HG03064 (cell line): Measurements from ENCODE around the gene KCND1.
A peak's percentile ranks its signal among the peaks of the same experiment; 100 is the strongest.

Experiments used
- ATAC-seq: cut with Tn5 transposase; IDR thresholded peaks from one replicate; pipeline ENCODE4 v1.9.1; 2021; ENCODE audit warnings: low read depth; ENCODE audit not compliant: unreplicated experiment

KCND1 gene

DNA sequence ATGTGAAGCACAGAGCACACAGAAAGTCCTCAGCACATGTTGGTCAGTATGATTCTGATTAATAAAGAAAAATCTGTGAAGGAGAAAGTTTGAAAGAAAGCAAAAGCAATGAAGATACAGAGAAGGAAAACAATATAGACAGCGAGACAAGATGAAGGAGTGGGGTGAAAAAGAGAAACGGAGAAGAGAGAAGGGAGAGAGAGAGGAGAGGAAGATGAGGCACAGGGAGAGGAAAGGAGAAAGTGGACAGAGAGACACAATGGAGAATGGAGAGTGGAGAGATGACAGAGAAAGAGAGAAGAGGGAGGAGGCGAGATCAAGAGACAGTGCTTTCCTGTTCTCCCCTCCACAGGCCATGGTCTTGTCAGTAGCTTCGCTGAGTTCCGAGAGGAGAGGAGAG is 3.9 kb upstream of the KCND1 start:
- ATAC-seq = no peak

DNA sequence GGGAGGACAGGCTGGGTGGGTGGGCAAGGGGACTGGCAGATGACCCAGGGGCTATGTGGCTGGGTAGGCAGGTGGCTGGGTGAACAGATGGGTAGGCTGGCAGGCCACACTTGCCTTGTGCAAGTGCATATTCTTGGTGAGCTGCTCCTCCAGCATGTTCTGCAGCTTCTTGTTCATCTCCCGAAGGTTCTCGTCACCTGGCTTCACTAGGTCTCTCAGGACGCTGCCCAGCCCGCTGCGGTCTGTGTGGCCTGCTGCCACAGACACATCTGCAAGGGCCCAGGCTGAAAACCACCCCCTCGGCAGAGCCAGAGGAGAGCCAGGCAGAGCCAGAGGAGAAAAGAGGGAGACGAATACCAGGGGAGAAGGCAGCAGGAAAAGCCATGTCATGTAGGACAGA is 3.4 kb upstream of the KCND1 start:
- no peak for ATAC-seq

DNA sequence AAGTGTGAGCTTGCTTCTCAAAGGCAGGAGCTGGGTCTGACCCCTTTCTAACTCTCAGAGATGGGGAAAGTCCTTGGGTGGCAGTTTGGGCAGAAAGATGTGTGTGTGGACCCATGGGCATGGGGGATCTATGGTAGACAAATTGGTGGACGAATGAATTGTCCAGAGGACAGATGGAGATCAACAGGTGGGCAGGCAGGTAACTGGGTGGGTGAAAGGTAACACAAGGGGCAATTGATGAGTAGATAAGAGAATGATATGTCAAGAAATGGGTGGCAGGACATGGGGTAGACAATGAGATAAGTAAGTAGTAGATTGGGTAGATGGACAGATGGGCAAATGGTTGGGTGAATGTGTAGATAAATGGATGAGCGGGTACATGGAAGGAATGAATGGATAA is 2.9 kb upstream of the KCND1 start:
- ATAC-seq = no peak

DNA sequence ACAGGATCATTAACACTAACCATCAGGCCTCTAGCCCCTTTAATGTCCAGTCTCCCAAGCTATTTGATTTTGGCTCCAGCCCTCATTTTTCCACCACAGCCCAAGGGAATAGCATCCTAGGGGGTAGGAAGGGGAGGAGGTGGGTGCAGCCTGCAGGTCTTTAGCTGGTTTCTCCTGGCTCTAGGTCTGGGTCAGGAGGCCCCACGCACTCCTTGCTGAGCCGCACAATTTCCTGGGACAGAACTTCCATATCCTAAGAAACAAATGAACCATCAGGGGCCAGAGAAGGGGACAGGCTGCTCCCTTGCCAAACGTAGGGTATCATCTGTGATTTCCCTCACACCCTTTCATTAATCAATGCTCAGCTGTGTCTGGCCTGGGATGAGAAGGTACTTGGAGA is 2.4 kb upstream of the KCND1 start:
- ATAC-seq = no peak

DNA sequence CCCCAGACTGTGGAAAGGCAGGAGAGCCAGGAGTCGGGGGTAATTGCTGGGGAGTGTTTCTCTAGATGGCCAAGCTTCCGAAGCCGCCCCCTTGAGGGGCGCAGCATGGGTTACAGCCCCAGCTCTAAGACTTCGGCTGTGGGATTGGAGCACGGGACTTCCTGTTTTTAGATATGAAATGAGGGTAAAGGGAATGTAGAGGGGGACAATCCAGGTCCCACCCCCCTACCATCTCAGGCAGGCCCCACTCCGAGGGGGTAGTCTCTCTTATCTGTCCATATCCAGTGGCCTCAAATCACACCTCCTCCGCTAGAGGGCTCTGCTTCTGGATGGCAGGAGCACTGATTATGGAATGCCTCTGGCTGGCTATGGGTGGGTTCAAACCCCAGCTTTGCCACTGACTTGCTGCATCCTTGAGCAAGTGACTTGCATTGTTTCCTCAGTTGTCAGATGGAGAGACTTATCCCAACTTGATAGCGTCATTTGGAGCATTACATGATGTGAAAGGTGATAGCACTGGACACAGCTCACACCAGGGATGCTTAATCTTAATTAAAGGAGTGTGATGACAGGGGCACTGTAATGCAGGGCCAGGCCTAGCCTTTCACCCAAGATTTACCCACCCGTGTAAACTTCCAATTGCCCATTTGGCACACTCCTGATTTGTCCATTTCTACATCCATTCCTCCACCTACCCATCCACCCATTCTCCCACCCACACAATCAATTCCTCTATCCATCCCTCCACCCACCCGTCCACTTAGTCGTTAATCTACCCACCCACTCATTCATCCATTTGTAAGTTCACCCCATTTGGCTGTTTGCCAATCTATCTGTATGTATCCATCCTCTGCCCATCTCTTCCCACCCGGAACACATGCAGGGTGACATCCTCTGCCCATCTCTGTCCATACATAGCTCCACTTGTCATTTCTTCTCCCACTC is 848 bp upstream of the KCND1 start:
- ATAC-seq = no peak

DNA sequence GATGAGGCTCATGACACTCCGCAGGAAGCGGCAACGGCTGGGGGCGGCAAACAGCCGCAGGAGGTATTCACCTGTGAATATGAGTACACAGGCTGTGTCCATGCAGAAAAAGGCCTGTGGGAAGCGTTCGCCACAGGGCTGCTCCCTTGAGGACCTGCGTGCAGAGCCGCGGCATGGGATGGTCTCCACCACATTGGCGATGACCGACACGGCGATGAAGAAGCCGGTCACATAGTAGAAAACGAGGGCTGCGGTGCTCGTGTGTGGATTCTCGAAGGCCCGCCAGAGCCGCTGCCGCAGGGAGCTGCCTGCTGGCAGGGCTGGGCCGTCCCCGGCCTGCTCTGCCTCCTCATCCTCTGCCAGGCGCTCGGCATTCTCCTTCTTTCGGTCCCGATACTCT is 2.2 kb downstream of the KCND1 start:
- ATAC-seq = no peak

DNA sequence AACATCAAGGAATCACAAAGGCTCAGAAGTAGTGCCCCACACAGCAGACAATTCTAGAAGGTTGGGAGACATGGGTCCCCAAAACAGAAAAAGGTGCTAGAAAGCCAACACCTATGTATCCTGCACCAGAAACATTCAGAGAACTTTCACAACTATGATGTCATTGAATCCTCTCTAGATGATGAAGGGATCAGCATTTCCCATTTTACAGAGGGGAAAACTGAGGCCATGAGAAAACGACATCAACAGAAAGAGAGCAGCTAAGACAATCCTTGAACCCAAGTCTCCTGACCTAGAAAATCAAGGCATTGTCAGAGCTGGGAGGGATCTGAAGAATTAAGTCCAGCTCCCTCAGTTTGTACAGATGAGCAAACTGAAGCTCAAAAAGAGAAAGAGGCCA is 3.3 kb downstream of the KCND1 start:
- no peak for ATAC-seq

DNA sequence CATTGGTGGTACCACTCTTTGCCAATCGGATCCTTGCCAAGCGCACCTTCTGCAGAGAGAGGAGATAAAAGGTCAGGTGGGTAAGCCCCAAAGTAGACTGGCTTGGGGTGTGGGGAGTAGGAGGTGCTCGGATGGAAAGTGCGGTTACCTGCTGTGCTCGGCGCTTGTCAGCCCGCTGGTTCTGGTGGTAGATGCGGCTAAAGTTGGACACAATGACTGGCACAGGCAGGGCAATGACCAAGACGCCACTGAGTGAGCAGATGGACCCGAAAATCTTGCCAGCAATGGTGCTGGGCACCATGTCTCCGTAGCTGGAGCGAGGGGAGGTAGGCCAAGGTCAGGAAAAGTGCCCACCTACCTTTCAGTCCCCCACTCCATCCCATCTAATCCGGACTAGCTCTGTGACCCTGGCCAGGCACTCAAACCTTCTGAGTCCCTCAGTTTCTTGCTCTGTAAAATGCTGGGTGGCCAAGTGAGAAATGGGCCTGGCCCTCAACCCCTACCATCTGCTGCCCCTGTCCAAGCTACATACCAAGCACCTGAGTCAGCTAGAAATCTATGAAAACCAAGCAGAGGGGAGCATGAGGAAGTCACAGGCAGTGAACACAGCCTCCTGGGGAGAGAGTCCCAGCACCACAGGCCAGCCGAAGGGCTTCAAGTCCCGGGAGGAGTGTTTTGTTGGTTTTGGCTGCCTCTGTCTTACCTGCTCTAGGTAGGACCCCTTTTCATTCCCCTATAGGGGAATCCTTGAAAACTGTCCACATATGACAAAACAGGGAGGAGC is 4.7 kb downstream of the KCND1 start:
- no peak for ATAC-seq

DNA sequence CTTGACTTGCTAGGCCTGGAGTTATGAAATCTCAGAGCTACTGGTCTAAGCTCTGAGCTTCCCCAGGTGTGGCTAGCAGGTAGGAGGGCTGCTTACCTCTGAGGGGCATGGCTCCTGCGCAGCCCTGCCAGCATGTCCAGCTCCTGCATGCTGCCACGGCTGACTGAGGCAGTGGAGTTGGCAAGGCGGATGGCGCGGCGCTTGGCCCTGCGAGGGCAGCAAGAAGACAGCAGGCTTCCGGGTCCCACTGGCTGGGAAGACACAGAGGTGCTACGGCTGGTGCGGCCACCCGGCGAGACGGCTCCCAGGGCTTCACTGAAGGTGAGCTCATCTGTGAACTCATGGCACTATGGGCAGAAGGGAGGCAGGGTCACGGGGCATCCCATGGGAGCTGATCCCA is 5.7 kb downstream of the KCND1 start:
- ATAC-seq = no peak

DNA sequence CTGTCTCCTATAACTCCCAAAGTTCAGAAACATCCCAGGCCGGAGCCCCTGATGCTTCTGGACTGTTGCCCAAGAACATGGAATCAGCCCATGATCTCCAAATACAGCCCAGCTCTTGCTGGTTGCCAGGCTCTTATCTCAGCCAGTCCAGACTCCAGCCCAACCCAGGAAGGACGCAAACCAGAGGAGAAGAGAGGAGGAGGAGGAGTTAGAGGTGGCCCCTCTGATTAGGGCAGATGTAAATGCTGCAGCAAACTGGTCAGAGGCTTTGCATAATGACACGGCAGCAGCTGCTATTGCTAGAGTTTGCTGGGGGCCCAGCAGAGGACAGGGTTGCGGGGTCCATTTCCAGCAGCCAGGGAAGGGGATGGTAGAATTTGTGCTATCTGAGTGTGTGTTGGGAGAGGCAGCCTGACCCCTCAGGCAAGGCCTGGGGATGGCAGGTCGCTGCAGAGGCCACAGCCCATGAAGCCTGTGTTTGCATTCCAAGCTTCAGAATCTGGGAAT is 10.0 kb downstream of the KCND1 start:
- no peak for ATAC-seq

DNA sequence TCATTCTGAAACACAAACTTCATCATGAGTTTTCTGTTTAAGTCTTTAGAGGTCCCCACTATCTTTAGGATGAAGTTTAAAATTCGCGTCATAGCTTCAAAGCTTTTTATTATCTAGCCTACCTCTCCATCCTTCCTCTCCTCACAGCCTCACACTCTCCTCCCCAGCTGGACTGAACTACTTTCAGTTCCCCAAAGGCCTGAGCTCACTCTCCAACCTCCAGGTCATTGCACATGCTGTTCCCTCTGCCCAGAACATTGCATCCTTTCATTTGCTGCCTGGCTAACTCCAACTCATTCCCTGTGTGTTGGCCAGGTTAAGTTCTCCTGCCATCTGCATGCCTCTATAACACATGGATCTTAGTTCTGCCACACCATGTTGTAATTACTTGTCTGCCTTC is 11.4 kb downstream of the KCND1 start:
- no peak for ATAC-seq

DNA sequence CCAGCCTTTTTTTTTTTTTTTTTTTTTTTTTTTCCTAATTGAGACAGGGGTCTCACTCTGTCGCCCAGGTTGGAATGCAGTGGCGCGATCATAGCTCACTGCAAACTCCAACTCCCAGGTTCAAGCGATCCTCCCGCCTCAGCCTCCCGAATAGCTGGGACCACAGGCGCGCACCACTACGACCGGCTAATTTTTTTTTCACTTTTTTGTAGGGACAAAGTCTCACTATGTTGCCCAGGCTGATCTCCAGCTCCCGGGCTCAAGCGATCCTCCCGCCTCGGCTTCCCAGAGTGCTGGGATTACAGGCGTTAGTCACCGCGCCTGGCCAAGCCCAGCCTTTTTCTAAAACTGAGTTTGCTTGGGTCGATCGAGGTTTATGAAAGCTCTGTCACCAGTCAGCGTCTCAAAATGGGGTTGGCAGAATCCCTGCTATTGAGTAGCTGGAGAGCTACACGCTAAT is 13.0 kb downstream of the KCND1 start:
- ATAC-seq = no peak

DNA sequence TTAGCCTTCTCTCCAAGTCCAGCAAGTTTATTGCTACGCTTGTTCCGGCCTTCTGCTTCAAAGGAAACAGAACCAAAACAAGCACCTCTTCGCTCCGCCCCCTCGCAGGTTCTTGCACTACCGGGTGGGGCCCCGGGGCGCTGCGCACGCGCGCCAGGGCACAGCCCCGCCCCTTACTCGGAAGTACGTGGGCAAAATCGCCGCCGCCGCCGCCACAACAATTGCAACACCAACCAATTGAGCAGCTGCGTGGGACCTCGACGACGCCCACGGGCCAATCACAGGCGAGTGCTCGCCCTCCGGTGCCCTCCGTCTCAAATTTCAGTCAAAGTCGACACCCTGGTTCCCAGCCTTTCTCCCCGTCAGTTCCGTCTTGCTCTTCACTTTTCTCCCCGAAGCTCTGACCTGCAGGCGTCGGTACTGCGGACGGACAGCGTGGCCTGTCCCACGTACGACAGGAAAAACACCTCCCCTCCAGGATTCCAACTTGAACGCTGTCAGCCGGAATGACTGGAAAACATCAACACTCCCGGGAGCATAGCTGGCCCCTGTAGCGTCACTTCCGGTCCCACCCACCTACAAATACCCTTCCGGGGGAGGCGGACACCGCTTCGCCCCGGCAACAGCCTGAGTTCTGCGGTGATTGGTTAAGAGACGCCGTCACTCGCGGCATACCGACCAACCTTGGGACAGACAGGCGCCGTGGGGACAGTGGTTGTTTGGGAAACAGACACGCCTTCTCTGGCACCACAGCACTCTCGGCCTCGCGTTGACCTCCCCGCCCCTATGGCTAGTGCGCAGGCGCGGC is 13.6 kb downstream of the KCND1 start:
- peak; percentile 79 for ATAC-seq

DNA sequence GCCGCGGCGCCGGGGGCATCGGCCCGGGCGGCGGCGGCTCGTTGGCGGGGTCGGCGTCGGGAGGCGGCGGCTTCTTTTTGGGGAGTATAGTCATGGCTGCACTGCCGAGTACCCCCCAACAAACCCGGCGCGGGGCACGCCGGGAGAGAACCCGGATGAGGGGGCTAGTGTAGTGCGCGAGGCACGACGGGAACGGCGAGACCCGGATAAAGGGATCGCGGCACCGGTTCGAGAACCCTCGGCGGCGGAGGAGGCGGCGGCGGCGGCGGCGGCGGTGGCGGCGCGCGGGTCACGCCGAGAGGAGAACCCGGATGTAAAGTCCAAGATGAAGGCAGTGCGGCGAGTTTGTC is 14.2 kb downstream of the KCND1 start, which contains the start of gene OTUD5:
TSS of gene OTUD5 (minus strand) at position 131 of the 350 bp plus-strand sequence. CDS start at position 94, 37 bp downstream.
- ATAC-seq = peak; percentile 39

DNA sequence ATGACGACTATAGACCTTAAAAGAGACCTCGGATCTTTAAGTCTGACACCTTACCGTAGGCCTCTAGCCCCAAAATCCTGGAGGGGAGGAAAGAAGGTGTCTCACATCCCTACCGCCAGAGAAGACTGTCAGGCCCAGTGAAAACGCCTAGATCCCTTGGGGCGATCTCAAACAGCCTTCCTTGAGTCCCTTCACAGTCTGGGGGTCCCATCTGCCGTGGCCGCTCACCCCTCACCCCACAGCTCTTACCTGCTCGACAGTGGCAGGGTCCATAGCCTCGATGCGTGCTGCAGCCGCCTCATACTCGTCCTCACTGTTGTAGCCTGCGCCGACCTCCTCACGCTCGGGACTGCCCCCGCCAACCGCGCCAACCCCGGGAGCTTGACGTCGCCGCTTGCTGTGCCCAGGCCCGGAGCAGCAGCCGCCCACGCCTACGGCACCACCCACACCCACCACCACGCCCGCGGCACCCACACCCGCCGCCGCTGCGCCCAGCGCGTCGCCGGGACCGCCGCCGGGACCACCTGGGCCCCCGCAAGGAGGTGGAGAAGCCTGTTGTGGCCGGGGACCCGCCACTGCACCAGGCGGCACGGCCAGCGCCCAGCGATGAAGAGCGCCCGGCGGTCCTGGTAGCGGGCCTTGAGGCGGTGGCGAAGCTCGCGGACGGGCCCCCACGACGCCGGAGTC is 14.8 kb downstream of the KCND1 start:
- peak; percentile 5 for ATAC-seq

DNA sequence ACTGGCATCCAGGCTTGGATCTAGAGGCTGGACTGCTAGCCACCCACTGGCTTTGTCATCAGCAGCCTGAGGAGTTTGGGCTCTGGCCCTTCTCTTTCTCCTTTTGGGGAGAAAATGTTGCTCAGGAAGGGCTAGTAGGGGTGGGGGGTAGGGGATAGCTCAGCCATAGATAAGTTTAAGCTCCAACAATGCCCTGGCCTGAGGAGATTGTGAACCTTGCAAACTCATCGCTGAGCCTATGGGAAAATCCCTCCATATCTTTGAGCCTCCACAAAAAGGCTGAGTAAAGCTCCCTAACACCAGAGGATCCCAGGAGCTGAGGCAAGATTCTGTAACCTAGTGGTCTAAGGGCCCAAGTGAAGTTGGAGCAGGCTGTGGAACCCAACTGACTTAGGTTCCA is 23.1 kb downstream of the KCND1 start:
- ATAC-seq = no peak

DNA sequence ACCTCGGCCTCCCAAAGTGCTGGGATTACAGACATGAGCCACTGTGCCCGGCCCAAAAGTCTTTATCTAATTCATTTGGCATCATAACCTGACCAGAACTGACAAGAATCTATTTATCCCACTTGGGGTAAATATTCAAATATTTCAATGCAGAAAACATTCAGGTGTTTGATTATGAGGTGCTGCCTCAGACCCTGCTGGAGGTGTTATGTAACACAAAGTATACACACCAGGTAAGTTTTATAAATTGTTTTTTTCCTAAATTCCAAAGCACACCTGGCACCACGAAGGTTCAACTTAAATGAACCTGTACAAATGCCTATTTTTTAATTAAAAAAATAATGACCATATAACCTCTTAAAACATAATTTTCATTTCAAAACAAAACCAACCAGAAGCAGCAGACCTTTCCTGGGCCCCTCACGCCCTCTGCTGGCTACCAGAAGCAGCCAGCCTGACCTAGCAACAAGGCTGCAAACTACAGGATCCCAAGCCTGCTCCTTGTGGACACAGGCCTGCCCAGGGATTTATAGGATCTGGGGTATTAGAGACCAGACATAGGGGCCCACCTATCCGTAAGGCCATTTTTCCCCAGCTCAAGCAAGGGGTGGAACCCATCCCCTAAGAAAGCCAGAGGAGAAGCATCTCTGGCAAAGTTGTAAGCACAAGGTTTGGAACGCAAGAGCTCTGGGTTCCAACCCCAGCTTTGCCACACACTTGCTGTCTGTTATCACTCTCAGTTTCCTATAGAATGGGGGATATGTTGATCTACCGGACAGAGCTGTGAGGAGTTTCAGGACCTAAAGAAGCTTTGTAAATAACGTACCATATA is 25.9 kb downstream of the KCND1 start:
- ATAC-seq = no peak

DNA sequence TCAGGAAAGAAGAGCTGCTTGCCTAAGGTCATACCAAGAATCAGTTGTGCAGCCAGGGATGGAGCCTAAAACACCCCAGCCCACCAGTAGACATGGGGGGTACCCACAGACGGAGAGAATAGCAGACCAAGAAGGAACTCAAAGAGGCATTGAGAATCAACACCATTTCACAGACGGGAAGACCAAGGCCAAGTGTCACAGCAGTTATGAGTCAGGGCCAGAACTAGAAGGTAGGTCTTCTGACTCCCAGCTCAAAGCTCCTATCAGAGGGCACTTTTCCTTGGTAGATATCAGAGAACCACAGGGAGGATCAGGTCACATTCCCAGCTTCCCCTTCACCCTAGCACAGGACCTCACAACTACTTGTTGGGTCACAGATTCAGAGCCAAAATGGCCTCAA is 28.7 kb downstream of the KCND1 start:
- ATAC-seq = no peak

DNA sequence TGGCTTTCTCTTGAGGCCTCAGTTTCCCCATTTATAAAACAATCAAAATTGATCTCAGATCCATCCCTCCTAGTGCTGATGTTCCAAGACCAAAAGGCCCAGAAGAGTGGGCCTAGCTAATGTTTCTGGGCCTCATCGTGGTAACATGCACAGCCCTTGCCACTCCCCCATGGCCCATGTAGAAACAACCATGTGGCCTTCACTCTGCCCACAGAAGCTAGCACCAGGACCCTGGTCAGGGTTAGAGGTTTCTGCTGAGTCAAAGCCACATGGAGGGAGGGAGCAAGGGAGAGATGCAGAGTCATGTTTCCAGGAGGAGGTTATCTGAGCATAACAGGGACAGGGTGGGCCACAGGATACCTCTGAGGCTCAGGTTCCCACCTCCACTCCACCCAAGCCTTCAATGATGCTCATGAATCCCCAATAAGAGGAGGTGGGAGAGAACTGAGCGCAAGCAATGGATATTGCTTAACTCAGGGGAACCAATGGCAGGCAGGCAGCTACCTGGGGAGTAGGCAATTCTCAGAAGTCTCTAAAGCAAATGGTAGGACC is 31.2 kb downstream of the KCND1 start:
- ATAC-seq = no peak
